ENCODE results near the gene SETD2.
"Not testable (repeated sequence)": the region's sequence is repeated elsewhere in the genome, so short reads cannot be mapped to it uniquely, and the experiment has no call there.

The SETD2 gene

GRCh38 chr3:47098910-47099309 lies 65.0 kb downstream of the SETD2 start:
- DNase-seq, result no peak

- DNase-seq, result no peak
These were observed 66.0 kb downstream of the SETD2 start for GRCh38 chr3:47097864-47098263.

DNA sequence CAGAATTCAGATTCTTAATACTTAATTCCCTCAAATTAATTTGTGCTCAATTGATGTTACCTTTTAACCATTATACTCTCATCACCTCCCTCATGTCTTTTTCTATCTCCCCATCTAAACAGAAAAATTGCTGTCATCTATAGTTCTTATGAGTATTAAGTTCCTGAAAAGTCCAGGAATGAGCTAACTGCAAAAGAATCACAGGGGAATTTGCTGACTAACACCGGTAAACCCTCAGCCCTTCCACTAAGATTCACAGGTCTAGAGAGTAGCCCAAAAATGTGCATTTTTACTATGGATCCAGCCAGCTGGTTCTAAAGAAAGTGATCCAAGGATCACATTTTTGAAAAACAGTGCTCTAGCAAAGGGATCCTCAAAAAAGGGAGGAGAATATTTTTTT lies 67.0 kb downstream of the SETD2 start:
- DNase-seq, result peak; percentile 23 to 35 (median 32)

DNA sequence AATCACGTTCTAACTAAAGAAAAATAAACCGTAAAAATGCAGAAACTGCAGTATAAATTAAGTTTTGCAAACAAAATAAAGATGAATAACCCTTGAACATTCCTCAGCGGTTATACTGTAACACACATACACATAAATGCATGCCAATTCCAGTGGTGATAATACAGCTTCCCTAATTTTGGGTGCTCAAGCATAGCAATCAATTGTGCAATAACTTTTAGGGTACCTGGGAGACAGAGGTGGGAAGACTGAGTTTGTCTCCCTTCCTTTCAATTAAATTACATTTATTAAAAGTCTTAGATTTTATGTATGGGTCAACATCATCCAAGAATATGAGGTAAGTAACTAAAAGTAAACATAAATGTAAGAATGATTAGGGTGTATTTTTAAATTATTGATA lies 71.8 kb downstream of the SETD2 start:
- DNase-seq, result no peak

DNA sequence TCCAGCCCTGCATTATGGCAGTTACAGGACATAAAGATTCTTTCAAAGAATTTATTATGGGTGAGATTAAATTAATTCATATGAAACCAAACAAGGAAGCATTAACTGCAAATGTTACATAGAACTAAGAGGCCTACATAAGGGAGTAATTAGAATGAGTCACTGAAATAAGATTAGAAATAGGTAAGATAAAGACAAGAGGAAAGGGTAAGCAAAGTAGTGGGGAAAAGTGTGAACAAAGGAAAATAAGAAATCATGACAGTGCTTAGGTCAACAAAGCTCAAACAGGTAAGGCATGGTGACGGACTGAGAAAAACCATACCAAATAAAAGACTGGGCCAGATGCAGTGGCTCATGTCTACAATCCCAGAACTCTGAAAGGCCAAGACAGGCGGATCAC lies 74.3 kb downstream of the SETD2 start:
- no peak for DNase-seq

DNA sequence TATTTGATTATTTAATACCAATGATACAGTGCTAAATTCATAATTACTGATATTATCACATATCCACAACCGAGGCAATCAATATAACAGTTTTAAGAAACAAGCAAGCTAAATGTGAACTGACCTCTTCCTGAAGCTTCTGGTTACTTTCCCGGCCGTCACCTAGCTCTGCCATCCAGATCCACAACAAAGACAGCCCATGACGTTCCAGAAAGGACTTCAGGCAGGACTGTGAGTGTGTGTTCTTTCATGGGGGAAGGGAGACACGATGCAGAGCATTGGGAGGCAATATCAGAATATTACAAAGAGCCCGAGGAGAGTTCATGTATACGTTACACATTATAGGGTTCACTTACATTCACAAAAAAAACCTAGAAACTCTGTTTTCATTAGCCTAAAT lies 77.8 kb downstream of the SETD2 start:
- DNase-seq, result no peak

DNA sequence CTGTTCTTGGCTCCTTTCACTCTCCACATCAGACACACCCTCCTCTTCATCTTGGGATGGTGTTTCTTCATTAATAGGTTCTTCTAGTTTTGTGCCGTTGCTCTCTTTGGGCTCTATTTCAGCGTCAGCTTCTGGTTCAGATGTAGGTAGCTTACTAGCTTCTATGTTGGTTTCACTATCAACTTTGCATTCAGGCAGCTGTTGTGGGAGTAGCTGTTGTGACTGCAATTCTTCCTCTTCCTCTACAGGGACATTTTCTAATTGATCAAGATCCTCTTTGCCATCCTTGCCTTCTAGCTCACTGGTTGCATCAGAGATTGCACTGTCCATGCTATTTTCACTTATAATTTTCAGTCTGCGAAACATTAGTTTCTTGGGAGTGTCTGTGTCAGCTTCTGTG lies 80.1 kb downstream of the SETD2 start:
- peak; percentile 74 to 87 (median 80) for DNase-seq

DNA sequence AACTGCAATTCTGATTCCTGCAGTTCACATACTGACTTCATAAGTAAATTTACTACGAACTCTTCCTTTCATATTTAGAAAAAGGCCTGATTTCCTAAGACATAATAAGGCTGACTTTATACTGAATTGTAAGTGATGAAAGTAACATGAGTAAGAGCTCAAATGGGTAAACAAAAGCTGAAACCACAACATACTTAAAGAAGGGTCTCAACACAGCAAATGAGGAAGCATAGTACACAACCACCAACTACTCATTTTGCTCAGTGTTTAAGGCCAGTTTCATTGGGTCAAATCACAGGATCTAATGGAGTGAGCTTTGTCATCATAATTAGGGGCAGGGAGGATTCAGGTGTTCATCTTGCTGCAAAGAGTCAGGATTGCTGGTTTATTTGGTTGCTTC lies 81.4 kb downstream of the SETD2 start:
- peak; percentile 6 to 62 (median 52) for DNase-seq

- DNase-seq, result no peak
These were observed 84.5 kb downstream of the SETD2 start for GRCh38 chr3:47079432-47079831.

- DNase-seq, result no peak
These were observed 90.2 kb downstream of the SETD2 start for GRCh38 chr3:47073685-47074084.

DNA sequence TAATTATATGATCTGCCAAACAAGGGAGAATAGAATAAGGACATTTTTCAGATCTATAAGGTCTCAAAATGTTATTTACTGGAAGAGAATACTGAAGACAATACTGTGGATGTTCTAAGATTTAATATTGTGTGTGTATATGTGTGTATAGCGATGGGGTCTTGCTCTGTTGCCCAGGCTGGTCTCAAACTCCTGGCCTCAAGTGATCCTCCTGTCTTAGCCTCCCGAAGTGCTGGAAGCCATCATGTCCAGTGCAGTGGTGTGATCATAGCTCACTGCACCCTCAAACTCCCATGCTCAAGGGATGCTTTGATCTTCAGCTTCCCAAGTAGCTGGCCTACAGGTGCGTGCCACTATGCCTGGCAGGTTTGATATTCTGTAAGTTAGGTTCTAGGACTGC lies 93.1 kb downstream of the SETD2 start:
- DNase-seq, result no peak

GRCh38 chr3:47066259-47066658 lies 97.7 kb downstream of the SETD2 start:
- not testable (repeated sequence) for DNase-seq

DNA sequence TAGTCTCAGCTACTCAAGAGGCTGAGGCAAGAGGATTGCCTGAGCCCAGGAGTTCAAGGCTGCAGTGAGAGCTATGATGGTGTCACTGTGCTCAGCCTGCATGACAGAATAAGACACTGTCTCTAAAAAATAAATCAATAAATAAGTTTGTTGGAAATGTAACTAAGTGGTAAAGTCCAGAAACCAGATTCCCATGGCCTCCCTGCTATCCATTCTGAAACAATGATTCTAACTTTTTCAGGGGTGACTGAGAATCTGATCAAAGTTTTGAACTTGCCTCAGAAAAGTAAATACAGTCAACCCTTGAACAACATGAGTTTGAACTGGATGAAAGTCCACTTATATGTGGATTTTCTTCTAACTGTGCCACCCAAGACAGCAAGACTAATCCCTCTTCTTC lies 98.2 kb downstream of the SETD2 start:
- DNase-seq, result no peak

DNA sequence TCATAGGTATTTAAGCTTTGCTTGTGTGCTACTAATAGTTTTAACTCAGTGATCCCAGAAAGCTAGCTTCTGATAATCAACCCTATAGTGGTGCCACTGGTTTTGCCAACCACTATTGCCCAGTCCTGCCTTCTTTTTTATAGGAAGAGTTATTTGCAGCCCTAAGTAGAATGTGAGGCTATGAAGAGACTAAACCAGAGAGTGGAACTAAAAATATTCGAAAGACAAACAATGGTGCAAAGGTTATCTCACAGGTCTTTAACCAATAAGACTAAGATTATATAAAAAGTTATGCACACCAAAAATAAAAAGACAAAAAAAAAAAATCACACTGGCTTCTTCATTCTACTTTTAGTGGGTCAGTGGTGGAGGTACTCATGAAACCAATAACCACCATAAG lies 98.9 kb downstream of the SETD2 start:
- DNase-seq, result no peak

DNA sequence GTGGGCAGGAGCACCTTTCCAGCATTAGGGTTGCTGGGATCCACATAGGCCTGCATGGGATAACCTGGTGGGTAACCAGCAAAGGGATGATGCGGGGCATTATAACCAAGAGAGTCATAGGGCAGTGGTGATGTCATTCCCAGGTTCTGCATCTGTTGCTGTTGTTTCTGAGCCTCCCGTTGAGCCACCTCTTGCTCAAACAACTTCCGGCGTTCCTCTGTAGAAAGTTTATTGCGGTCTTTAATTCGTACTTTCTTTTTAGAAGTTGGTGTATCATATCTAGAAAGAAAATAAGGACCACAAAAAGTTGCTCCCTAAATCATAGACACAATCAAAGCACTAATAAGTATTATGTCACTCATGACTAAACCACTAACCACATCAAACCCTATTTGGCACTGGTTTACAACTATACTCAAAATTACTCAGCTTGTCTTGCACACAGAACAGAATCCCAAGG lies 106.7 kb downstream of the SETD2 start:
- DNase-seq, result no peak

- DNase-seq, result no peak
These were observed 107.2 kb downstream of the SETD2 start for GRCh38 chr3:47056705-47057104.

DNA sequence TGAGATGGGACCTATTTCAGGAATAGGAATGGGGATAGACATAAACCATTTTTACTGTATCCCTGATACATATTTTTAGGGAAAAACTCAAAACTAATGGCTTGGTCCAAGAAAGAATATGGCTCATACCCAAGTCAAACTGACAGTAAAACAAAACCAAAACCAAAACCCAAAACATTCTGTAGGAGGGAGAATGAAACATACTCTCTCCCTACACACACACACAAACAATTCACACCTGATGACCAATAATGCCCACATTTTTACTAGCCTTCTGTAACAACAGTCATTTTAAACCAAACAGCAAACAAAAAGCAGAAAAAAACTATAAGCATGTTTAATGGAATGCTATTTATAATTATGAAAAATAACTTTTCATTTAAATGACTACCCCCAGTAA lies 109.5 kb downstream of the SETD2 start:
- DNase-seq, result peak in 2 of 3 donors; percentile 7 to 46

GRCh38 chr3:47047673-47048072 lies 116.2 kb downstream of the SETD2 start:
- no peak for DNase-seq

- DNase-seq, result no peak
These were observed 116.8 kb downstream of the SETD2 start for GRCh38 chr3:47047069-47047468.

GRCh38 chr3:47042231-47042791 lies 121.6 kb downstream of the SETD2 start:
- no peak for DNase-seq

DNA sequence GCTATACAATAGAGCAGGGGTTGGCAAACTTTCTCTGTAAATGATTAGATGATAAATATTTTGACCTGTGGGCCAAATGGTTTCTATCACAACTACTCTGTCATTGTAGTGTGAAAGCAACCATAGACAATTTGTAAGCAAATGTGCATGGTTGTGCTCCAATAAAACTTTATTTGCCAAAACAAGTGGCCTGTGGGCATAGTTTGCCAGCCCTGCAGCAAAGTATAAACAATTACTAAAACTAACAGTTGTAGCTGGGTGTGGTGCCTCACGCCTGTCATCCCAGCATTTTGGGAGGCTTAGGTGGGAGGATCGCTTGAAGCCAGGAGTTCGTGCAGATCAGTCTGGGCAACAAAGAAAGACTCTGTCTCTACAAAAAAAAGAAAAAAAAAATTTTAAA lies 122.8 kb downstream of the SETD2 start:
- no peak for DNase-seq

GRCh38 chr3:47037302-47037701 lies 126.6 kb downstream of the SETD2 start:
- not testable (repeated sequence) for DNase-seq

DNA sequence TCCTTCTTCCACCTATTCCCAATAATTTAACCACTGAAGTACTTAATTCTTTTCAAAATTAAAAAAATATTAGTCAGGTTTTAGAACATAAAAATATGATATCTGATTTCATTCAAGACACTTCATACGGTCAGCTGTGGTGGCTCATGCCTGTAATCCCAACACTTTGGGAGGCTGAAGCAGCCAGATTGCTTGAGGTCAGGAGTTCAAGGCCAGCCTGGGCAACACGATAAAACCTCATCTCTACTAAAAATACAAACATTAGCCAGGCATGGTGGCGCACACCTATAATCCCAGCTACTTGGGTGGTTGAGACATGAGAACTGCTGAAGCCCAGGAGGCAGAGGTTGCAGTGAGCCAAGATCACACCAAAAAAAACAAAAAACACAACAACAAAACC lies 127.8 kb downstream of the SETD2 start:
- DNase-seq, result no peak

GRCh38 chr3:47035645-47036044 lies 128.3 kb downstream of the SETD2 start:
- no peak for DNase-seq

GRCh38 chr3:47034868-47035489 lies 128.9 kb downstream of the SETD2 start:
- DNase-seq, result no peak

Measured in suppressor macrophage treated with lipopolysaccharide for 1 hour (primary cell).